Measurements from ENCODE around the gene PTCD3.
A peak's percentile ranks its signal among the peaks of the same experiment; 100 is the strongest.

PTCD3 gene

DNA sequence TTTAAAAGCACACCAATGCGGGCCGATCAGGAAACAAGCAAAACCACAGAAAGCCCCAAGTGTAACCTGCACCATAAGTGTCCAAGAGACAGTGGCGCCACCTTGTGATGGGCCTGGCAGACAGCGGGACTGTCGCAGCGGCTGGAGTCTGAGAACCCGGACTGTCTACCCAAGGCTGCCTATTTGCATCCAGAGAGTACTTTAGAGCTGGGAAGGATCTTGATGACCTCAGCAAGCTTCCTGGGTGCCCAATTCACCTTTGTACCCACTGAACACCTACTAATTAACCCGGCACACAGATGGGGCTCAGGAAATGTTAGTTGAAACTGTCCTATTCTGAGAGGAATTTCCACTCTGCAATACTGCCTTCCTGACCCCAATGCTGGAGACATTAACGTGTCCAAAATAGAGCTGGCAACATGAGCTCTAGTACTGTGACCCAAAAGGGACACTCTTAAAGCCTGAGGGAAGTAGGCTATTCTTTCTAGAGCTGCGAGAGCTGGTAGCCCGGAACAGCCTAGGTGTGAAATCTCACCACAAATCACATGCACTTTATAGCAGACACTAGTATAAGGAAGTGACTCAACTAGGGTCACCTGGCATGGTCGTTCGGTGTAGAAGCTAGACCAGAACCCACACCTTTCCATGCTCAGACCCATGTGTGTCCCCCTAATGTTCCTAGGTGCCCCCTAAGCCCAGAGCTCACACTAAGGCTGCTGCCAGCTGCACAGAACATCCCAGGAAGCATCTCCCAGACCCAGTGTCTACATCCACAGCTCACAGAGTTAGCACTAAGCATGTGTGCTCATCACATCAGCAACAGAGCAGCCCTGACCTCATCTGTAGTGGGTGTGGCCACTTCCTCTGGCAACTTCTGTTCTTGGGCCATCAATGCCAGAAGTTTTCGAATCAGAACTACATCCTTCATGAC lies 25.8 kb upstream of the PTCD3 start:
- no peak overlapping the region for H3K4me3 ChIP-seq (replicated peaks; ENCODE audit: low read depth, low read length)
- DNase-seq (ENCODE audit: extremely low read depth, low read depth), result peak; percentile 35
- TF ChIP-seq, protein P1, sequence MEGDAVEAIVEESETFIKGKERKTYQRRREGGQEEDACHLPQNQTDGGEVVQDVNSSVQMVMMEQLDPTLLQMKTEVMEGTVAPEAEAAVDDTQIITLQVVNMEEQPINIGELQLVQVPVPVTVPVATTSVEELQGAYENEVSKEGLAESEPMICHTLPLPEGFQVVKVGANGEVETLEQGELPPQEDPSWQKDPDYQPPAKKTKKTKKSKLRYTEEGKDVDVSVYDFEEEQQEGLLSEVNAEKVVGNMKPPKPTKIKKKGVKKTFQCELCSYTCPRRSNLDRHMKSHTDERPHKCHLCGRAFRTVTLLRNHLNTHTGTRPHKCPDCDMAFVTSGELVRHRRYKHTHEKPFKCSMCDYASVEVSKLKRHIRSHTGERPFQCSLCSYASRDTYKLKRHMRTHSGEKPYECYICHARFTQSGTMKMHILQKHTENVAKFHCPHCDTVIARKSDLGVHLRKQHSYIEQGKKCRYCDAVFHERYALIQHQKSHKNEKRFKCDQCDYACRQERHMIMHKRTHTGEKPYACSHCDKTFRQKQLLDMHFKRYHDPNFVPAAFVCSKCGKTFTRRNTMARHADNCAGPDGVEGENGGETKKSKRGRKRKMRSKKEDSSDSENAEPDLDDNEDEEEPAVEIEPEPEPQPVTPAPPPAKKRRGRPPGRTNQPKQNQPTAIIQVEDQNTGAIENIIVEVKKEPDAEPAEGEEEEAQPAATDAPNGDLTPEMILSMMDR (IDR thresholded peaks at IDR 0.05; ENCODE audit: low read depth, low read length, missing control alignments), result peak; percentile 89

DNA sequence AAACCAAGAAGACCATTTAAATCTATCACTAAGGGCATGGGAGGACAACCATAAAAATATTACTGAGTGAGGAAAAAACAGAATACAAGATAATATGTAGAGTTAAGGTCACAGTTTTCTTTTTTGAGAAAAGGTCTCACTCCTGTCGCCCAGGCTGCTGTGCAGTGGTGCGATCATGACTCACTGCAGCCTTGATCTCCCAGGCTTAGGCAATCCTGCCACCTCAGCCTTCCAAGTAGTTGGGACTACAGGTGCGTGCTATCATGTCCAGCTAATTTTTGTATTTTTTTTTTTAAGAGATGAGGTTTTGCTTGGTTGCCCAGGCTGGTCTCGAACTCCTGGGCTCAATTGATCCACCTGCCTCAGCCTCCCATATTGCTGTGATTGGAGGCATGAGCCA lies 24.3 kb upstream of the PTCD3 start:
- TF ChIP-seq, protein P1 (IDR thresholded peaks at IDR 0.05; ENCODE audit: low read depth, low read length, missing control alignments), result no peak
- DNase-seq (ENCODE audit: extremely low read depth, low read depth), result no peak
- H3K4me3 ChIP-seq (replicated peaks; ENCODE audit: low read depth, low read length), result no peak overlapping the region

DNA sequence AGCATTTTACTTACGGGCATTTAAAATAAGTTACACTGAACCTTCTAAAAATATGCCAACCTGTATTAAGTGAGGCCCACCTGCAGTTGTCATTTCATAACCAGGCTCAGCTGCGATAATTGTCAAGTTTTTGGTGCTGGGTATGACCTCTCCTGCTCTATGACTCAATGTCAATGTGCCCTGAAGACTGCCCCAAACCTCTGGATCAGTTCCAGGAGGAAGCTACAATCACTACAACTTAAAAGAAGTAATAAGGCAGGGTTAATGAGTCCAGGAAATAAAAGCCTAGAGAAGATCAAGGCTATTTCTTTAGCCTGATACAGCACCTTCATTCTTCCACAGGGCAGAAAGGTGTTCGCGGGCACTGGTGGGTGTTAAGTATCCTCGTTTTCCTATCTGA lies 23.3 kb upstream of the PTCD3 start:
- DNase-seq (ENCODE audit: extremely low read depth, low read depth), result no peak
- TF ChIP-seq, protein P1 (IDR thresholded peaks at IDR 0.05; ENCODE audit: low read depth, low read length, missing control alignments), result no peak
- no peak overlapping the region for H3K4me3 ChIP-seq (replicated peaks; ENCODE audit: low read depth, low read length)

DNA sequence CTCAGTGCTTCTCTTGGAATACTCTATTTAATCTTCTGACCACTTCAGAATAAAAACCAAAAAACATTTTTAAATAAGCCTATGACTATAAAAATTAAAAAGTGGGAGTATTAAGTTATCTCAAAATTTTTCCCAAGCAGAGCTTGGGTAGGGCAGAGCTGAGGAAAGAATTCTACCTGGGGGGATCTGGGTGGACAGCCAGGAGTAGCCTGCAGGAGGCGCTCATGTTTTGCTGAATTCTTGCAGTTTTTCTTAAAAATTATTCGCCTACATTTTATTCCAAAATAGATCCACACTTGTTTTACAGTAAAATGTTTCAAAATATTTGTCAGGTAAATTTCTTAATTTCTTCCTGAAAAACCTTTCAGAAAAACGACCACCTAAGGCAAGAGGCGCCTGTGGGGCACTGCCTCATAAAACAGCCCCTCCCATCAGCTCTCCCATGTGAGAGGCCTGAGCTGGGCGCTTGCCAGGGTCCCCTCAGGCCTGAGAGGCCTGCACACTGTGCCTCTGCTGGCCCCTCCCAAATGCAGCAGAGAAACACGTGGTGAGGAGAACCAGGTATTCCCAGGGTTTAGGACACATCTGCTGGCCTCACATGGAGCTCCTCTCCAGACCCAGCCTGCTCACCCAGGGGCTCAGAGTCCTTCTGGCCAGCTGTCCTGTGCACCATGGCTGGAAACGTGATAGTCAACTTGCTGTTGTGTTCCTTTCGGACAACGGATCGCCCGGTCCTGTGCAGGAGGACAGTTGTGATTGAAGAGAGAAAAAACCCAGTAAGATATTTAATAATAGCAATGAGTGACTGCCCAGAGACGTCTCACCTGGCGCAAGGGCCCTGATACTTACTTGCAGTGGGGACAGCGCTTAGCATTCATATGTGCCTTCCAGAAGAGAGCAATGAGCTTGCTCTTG lies 17.8 kb upstream of the PTCD3 start:
- DNase-seq (ENCODE audit: extremely low read depth, low read depth), result no peak
- no peak overlapping the region for H3K4me3 ChIP-seq (replicated peaks; ENCODE audit: low read depth, low read length)
- TF ChIP-seq, protein P1 (IDR thresholded peaks at IDR 0.05; ENCODE audit: low read depth, low read length, missing control alignments), result peak; percentile 27

DNA sequence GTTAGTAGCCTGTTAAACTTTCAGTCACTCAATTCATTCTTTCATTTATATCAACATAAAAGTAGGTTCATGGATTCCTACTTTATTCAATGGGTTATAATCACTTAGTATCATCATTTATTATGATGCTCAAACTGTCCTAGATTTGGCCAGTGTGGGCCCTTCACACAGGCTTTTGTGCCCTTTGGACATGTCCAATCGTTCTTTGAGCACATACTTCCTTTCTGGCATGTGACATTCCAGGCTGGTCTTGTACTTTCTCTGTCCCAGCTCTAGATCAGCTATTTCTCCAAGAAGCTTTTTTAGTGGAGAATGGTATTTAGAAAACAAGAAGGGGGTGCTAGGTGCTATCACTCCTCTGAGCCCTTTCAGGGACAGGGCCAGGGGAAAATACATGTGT lies 11.8 kb upstream of the PTCD3 start:
- TF ChIP-seq, protein P1 (IDR thresholded peaks at IDR 0.05; ENCODE audit: low read depth, low read length, missing control alignments), result no peak

DNA sequence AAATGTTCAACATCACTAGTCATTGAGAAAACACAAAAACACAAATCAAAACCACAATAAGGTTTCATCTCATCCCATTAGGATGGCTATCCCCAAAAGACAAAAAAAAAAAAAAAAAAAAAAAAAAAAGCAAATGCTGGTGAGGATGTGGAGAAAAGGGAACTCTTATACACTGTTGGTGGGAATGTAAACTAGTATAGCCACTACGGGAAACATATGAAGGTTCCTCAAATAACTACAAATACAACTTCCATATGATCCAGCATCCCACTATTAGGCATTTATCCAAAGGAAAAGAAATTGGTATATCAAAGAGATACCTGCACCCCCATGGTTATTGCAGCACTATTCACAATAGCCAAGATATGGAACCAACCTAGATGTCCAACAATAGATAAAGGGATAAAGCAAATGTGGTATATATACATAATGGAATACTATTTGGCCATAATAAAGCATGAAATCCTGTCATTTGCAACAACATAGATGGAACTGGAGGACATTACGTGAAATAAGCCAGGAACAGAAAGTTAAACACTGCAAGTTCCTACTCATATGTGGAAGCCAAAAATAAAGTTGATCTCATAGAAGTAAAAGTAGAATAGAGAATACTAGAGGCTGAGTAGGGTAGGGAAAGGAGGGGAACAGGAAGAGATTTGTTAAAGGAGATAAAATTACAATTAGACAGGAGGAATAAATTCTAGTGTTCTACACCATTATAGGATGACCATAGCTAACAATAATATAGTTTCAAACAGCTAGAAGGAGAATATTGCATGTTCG lies 8.7 kb upstream of the PTCD3 start:
- H3K4me3 ChIP-seq (replicated peaks; ENCODE audit: low read depth, low read length), result no peak overlapping the region
- no peak for DNase-seq (ENCODE audit: extremely low read depth, low read depth)
- TF ChIP-seq, protein P1 (IDR thresholded peaks at IDR 0.05; ENCODE audit: low read depth, low read length, missing control alignments), result no peak

More for the DNA sequence above, 11.8 kb upstream of the PTCD3 start:
- no peak overlapping the region for H3K4me3 ChIP-seq (replicated peaks; ENCODE audit: low read depth, low read length)
- no peak for DNase-seq (ENCODE audit: extremely low read depth, low read depth)

All from HFF-Myc (cell line).